MM.1S (cell line): ENCODE results near the gene ATP6V1A.

Source experiments
- DNase-seq: peaks from one replicate; pipeline ENCODE4 v3.0.0-alpha.2; 2015
- H2AFZ ChIP-seq: fragments of 300-600 bp; sonication (generic); 2 replicates; pipeline ENCODE4 v1.6.0; 2016; ENCODE audit warnings: antibody characterized with exemption, low read length
- H3F3A ChIP-seq: fragments of 300-600 bp; sonication (generic); 2 replicates; pipeline ENCODE4 v1.6.1; 2016; ENCODE audit warnings: mild to moderate bottlenecking, antibody characterized with exemption, low read length, moderate library complexity, mixed read lengths; ENCODE audit not compliant: insufficient read depth
- H3K27ac ChIP-seq: fragments of 300-600 bp; sonication (generic); 2 replicates; pipeline ENCODE4 v1.5.1; 2016; ENCODE audit warnings: mild to moderate bottlenecking, low read length
- H3K27me3 ChIP-seq: fragments of 300-600 bp; sonication (generic); replicated peaks from 2 replicates; pipeline ENCODE4 v1.6.0; 2016; ENCODE audit warnings: low read length; ENCODE audit not compliant: insufficient read depth
- H3K36me3 ChIP-seq: fragments of 300-600 bp; sonication (generic); replicated peaks from 2 replicates; pipeline ENCODE4 v1.6.1; 2016; ENCODE audit warnings: mild to moderate bottlenecking, low read length, mixed read lengths; ENCODE audit not compliant: insufficient read depth
- H3K4me1 ChIP-seq: fragments of 300-600 bp; sonication (generic); 2 replicates; pipeline ENCODE4 v1.6.1; 2016; ENCODE audit warnings: low read length, mixed read lengths
- H3K4me2 ChIP-seq: fragments of 300-600 bp; sonication (generic); 2 replicates; pipeline ENCODE4 v1.6.0; 2016; ENCODE audit warnings: low read depth, low read length
- H3K4me3 ChIP-seq: fragments of 300-600 bp; sonication (generic); 2 replicates; pipeline ENCODE4 v1.5.1; 2016; ENCODE audit warnings: low read length, mixed read lengths
- H3K79me2 ChIP-seq: fragments of 300-600 bp; sonication (generic); 2 replicates; pipeline ENCODE4 v1.6.1; 2016; ENCODE audit warnings: mixed run types, low read length, mixed read lengths
- H3K9ac ChIP-seq: fragments of 300-600 bp; sonication (generic); 2 replicates; pipeline ENCODE4 v1.6.1; 2016; ENCODE audit warnings: low read length, mixed read lengths
- H3K9me2 ChIP-seq: fragments of 300-600 bp; sonication (generic); replicated peaks from 2 replicates; pipeline ENCODE4 v1.6.1; 2016; ENCODE audit warnings: mild to moderate bottlenecking, low read length, mixed read lengths; ENCODE audit not compliant: insufficient read depth
- H3K9me3 ChIP-seq: fragments of 300-600 bp; sonication (generic); replicated peaks from 2 replicates; pipeline ENCODE4 v1.6.1; 2016; ENCODE audit warnings: mild to moderate bottlenecking, low read length, mixed read lengths; ENCODE audit not compliant: insufficient read depth
- H4K20me1 ChIP-seq: fragments of 300-600 bp; sonication (generic); 2 replicates; pipeline ENCODE4 v1.6.1; 2016; ENCODE audit warnings: mild to moderate bottlenecking, low read length, moderate library complexity, mixed read lengths; ENCODE audit not compliant: insufficient read depth
- CTCF ChIP-seq: fragments of 300-600 bp; sonication (generic); IDR thresholded peaks from 2 replicates; pipeline ENCODE4 v1.5.1; 2016; ENCODE audit warnings: antibody characterized with exemption, low read length, mixed read lengths
- EZH2 ChIP-seq: fragments of 300-600 bp; sonication (generic); optimal IDR thresholded peaks from 2 replicates; pipeline ENCODE3; 2017; ENCODE audit warnings: low read depth, mild to moderate bottlenecking, antibody characterized with exemption, low read length, mixed read lengths
- EZH2phosphoT487 ChIP-seq: fragments of 300-600 bp; sonication (generic); IDR thresholded peaks from 2 replicates; pipeline ENCODE4 v1.6.1; 2018; ENCODE audit warnings: antibody characterized with exemption, low read length

ATP6V1A gene

DNA sequence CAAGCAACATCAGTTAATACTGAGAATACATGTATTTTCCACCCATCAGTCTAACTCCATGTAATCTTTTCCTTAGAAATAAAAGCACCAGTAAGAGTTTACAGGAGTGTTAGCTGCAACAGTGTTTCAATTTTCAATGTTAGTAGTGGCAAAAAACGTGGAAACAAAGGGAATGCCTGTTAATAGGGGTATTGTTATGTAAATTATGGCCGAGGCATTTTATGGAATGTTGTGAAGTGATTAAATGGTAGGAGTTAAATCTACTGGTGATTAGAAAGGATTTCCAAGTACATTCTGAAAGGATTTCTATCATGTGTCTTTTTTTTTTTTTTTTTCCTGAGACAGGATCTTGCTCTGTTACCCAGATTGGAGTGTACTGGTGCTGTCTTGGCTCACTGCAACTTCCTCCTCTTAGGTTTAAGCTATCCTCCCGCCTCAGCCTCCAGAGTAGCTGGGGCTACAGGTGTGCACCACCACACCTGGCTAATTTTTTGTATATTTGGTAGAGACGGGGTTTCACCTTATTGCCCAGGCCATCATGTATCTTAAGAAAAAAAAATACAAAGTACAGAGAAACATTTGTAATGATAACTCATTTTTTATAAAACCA lies 6.6 kb downstream of the ATP6V1A start:
- no peaks in the 10 kb centered on the region for H3K36me3 ChIP-seq
- H3K4me2 ChIP-seq = no peak overlapping the region
- H3K9me2 ChIP-seq = no peaks in the 10 kb centered on the region
- no peak overlapping the region for H3K4me3 ChIP-seq
- no peak overlapping the region for H3K27ac ChIP-seq
- H3K9ac ChIP-seq = no peak overlapping the region
- TF ChIP-seq CTCF (no peak), EZH2phosphoT487 (no peak)
- H3K4me1 ChIP-seq = peaks cover 6% of the 10 kb centered on the region
- H3K9me3 ChIP-seq = no peaks in the 10 kb centered on the region
- no peaks in the 10 kb centered on the region for H3K27me3 ChIP-seq
- peaks cover 11% of the 10 kb centered on the region for H3F3A ChIP-seq
- no peaks in the 10 kb centered on the region for H4K20me1 ChIP-seq
- no peak overlapping the region for H2AFZ ChIP-seq
- DNase-seq = no peak
- peaks cover 98% of the 10 kb centered on the region for H3K79me2 ChIP-seq

DNA sequence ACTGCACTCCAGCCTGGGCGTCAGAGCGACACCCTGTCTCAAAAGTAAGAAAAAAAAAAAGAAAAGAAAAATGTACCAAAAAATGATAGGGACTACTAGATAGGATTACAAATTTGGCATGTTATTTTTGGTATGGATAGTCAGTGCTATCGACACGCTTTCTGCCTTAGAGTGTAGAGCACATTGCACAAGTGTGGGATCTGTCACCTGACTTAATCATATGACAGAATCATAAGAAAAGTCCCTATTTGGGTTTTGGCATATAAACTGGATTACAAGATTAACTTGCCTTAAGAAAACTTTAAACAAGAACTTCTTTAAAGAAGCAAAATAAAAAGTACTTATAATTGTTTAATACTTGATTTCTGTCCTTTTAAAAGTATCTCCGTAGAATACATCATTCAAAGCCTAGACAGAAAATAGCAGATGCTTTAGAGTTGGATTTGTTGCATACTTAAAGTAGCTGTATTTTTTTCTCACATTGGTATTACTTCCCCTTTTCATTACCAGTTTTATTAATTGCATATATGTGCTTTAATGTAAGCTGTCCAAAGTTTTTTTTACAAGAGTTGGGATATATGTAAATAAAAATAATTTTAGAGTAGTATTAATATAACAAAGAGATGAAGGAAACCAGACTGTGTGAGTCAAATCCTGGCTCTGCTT lies 7.8 kb downstream of the ATP6V1A start:
- no peaks in the 10 kb centered on the region for H3K9me2 ChIP-seq
- no peak overlapping the region for H3K4me2 ChIP-seq
- no peak for DNase-seq
- H3F3A ChIP-seq = no peaks in the 10 kb centered on the region
- no peak overlapping the region for H3K9ac ChIP-seq
- H2AFZ ChIP-seq = no peak overlapping the region
- no peaks in the 10 kb centered on the region for H3K27me3 ChIP-seq
- H3K9me3 ChIP-seq = no peaks in the 10 kb centered on the region
- H3K4me1 ChIP-seq = peaks cover 2% of the 10 kb centered on the region; the same call in 1 of the 2 replicates
- no peaks in the 10 kb centered on the region for H3K36me3 ChIP-seq
- H4K20me1 ChIP-seq = no peaks in the 10 kb centered on the region
- H3K79me2 ChIP-seq = peaks cover 92% of the 10 kb centered on the region
- no peak overlapping the region for H3K4me3 ChIP-seq
- H3K27ac ChIP-seq = no peak overlapping the region
- no peak for TF ChIP-seq EZH2phosphoT487
- TF ChIP-seq CTCF = no peak
- no peak for TF ChIP-seq EZH2

- Histone ChIP-seq H3K9me2 (no peaks in the 10 kb centered on the region), H3K4me3 (no peak overlapping the region), H3K9ac (no peak overlapping the region), H3K27ac (no peak overlapping the region), H3K79me2 (peaks cover 68% of the 10 kb centered on the region), H3K27me3 (no peaks in the 10 kb centered on the region), H3K4me2 (no peak overlapping the region), H4K20me1 (no peaks in the 10 kb centered on the region), H3K36me3 (no peaks in the 10 kb centered on the region), H3F3A (no peaks in the 10 kb centered on the region), H3K4me1 (no peaks in the 10 kb centered on the region), H2AFZ (no peak overlapping the region), H3K9me3 (no peaks in the 10 kb centered on the region)
- TF ChIP-seq EZH2 = no peak
- no peak for TF ChIP-seq CTCF
- TF ChIP-seq EZH2phosphoT487 = no peak
- DNase-seq = no peak
Measured at GRCh38 chr3:113758389-113759024, 11.7 kb downstream of the ATP6V1A start.
